HEK293 (cell line): ENCODE measurements around the gene METAP1.

Experiments
- ATF2 ChIP-seq: fragments of 450-650 bp; formaldehyde crosslinking; IDR thresholded peaks from 2 replicates; pipeline ENCODE4 v1.5.1; 2016; ENCODE audit warnings: missing biosample characterization, missing genetic modification characterization, low read depth
- CTCF ChIP-seq: fragments of 450-650 bp; formaldehyde crosslinking; IDR thresholded peaks from 2 replicates; pipeline ENCODE4 v1.5.1; 2016; ENCODE audit warnings: missing biosample characterization, missing genetic modification characterization
- HOXC10 ChIP-seq: sonication (generic); formaldehyde crosslinking; IDR thresholded peaks from 2 replicates; pipeline ENCODE4 v1.8.1; 2023; ENCODE audit warnings: mild to moderate bottlenecking, missing genetic modification reagents
- KLF16 ChIP-seq: fragments of 450-650 bp; formaldehyde crosslinking; IDR thresholded peaks from 2 replicates; pipeline ENCODE4 v1.5.1; 2017; ENCODE audit warnings: missing biosample characterization, missing genetic modification characterization
- MYNN ChIP-seq: fragments of 450-650 bp; formaldehyde crosslinking; IDR thresholded peaks from 2 replicates; pipeline ENCODE4 v1.5.1; 2016; ENCODE audit warnings: missing biosample characterization, missing genetic modification characterization, borderline replicate concordance
- TCF7L2 ChIP-seq: IDR thresholded peaks from 2 replicates; pipeline ENCODE4 v1.6.1; 2011; ENCODE audit warnings: low read depth, mild to moderate bottlenecking, inconsistent platforms, low read length, moderate library complexity, borderline replicate concordance
- ZBTB26 ChIP-seq: fragments of 450-650 bp; formaldehyde crosslinking; optimal IDR thresholded peaks from 2 replicates; pipeline ENCODE3; 2016; ENCODE audit warnings: missing biosample characterization, mild to moderate bottlenecking, missing genetic modification characterization
- ZBTB49 ChIP-seq: fragments of 450-650 bp; formaldehyde crosslinking; IDR thresholded peaks from 2 replicates; pipeline ENCODE4 v1.5.1; 2016; ENCODE audit warnings: missing biosample characterization, missing genetic modification characterization, low read depth
- ZFP69B ChIP-seq: fragments of 450-650 bp; formaldehyde crosslinking; IDR thresholded peaks from 2 replicates; pipeline ENCODE4 v1.5.1; 2016; ENCODE audit warnings: missing biosample characterization, missing genetic modification characterization
- ZNF561 ChIP-seq: fragments of 450-650 bp; IDR thresholded peaks from 2 replicates; pipeline ENCODE4 v1.5.1; 2018; ENCODE audit warnings: missing biosample characterization, missing genetic modification characterization, borderline replicate concordance
- ZNF639 ChIP-seq: fragments of 450-650 bp; formaldehyde crosslinking; IDR thresholded peaks from 2 replicates; pipeline ENCODE4 v1.5.1; 2016; ENCODE audit warnings: missing biosample characterization, missing genetic modification characterization
- ZNF670 ChIP-seq: fragments of 450-650 bp; formaldehyde crosslinking; IDR thresholded peaks from 2 replicates; pipeline ENCODE4 v1.5.1; 2016; ENCODE audit warnings: missing biosample characterization, missing genetic modification characterization, low read depth
- ZNF76 ChIP-seq: fragments of 450-650 bp; formaldehyde crosslinking; IDR thresholded peaks from 2 replicates; pipeline ENCODE4; 2016; ENCODE audit warnings: low read depth, missing biosample characterization, missing genetic modification characterization, borderline replicate concordance
- ZNF768 ChIP-seq: fragments of 450-650 bp; formaldehyde crosslinking; IDR thresholded peaks from 2 replicates; pipeline ENCODE4 v1.5.1; 2018; ENCODE audit warnings: missing biosample characterization, mild to moderate bottlenecking, missing genetic modification characterization

GRCh38 chr4:99008051-99008450 lies 12.5 kb downstream of the METAP1 start:
- no peak for TF ChIP-seq CTCF
- TF ChIP-seq ATF2 (tag by site-specific recombination), result no peak
- TF ChIP-seq ZBTB49, result no peak
- TF ChIP-seq ZBTB26, result no peak
- no peak for TF ChIP-seq ZFP69B (tag by site-specific recombination)
- no peak for TF ChIP-seq ZNF639 (tag by site-specific recombination)
- TF ChIP-seq ZNF76 (tag by site-specific recombination), result no peak
- TF ChIP-seq TCF7L2, result no peak
- no peak for TF ChIP-seq HOXC10 (CRISPR knock-in tag)
- no peak for TF ChIP-seq ZNF670 (tag by site-specific recombination)
- no peak for TF ChIP-seq MYNN (tag by site-specific recombination)
- TF ChIP-seq ZNF768 (tag by site-specific recombination), result no peak
- no peak for TF ChIP-seq ZNF561 (tag by site-specific recombination)
- no peak for TF ChIP-seq KLF16 (tag by site-specific recombination)
